Suppressor macrophage treated with lipopolysaccharide for 4 hours (primary cell): ENCODE measurements around the gene CALN1.
A peak's percentile ranks its signal among the peaks of the same experiment; 100 is the strongest.
"Not testable (repeated sequence)": the region's sequence is repeated elsewhere in the genome, so short reads cannot be mapped to it uniquely, and the experiment has no call there.

Experiments
- DNase-seq: peaks from one replicate; pipeline ENCODE4 v3.0.0-alpha.2; 2020

CALN1 gene

DNA sequence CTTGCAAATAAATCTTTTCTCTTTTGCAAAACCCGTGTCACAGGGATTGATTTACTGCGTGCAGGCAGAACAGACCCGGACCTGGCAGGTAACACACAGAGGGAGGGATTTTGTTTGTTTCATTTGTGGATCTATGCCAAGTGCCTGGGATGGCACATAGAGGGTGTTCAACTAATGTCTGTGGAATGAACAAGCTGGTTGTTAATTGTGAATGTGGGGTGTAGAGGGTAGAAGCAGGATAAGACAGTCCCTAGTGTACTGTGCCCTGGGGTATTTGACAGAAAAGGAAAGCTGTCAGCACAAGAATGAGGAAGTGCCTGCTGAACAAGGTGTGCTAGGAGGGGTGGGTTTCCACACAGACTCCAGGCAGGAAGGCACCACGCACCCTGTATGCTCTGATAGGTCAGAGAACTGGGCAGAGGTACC lies 331.8 kb downstream of the CALN1 start:
- no peak for DNase-seq

DNA sequence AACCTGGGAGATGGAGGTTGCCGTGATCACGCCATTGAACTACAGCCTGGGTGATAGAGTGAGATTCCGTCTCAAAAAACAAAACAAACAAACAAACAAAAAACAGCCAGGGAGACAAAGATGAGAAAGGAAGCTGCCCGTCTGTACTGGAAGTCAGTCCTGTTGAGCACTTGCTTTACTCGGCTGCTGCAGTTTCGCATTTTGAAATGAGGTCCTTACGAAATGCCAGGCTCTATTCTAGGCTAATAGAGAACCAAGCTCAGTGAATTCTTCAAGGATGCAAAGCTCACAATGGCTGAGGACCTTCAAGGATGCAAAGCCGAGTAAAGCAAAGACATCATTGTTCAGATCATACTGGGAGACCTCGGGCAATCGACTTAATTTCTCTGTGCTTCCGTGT lies 333.3 kb downstream of the CALN1 start:
- DNase-seq = peak; percentile 37

DNA sequence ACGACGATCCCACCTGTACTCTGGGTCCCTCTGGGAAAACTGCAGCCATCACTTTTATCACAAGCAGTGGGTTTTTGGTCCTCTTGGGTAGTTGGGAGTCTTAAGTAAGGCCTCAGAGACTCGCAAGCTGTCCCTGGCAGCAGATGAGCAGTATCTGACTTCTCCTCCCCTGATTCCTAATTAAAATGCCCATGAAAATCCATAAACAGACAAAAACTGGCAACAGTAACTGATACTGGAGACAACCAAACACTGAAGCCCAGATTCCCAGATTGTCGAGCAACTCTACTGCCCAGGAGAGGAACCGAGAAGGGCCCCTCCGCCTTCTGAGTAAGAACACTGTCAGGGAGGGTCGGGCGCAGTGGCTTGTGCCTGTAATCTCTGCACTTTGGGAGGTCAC lies 333.8 kb downstream of the CALN1 start:
- no peak for DNase-seq

DNA sequence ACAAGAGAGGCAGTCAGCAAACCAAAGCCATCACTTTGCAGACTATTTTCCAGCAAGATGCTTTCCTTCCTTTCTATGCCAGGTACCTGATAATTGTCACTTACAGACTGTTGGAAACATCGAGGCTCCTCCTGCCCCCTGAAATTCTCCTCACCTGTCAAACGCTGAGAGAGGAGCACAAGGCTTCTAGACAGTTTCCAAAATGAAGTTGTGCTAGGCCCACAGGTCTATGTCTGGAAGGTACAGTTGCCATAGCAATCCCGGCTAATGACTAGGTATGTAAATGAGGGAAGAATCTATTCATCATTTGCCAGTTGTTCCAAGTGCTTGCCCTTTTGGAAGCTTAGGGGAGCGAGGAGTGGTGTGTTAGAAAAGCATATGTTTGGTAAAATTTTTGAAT lies 334.4 kb downstream of the CALN1 start:
- DNase-seq = no peak

DNA sequence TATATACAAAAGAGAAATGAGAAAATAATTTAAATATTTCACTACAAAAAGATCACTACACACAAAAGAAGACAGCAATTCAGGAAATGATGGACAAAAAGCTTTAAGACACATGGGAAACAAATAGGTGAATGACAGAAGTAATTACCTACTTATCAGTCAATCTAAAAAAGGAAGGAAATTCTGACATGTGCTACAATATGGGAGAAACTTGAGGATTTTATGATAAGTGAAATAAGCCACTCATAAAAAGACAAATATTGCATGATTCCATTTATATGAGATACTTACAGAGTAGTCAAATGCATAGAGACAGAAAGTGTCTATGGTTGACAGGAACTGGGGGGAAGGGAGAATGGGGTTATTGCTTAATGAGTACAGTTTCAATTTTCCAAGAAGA lies 339.2 kb downstream of the CALN1 start:
- no peak for DNase-seq

DNA sequence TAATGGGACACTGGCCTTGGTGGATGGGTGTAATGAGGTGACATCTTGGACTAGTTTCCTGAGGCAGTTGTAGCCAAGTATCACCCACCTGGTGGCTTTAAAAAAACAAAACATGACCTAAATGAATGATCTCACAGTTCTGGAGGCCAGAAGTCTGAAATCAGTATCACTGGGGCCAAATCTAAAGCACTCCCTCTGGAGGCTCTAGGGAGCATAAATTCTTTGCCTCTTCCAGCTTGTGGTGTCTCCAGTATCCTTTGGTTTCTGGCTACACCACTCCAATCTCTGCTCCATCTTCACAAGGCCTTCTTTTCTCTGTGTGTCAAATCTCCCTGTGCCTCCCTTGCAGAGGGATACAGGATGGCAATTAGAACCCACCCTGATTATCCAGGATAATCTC lies 342.9 kb downstream of the CALN1 start:
- no peak for DNase-seq

DNA sequence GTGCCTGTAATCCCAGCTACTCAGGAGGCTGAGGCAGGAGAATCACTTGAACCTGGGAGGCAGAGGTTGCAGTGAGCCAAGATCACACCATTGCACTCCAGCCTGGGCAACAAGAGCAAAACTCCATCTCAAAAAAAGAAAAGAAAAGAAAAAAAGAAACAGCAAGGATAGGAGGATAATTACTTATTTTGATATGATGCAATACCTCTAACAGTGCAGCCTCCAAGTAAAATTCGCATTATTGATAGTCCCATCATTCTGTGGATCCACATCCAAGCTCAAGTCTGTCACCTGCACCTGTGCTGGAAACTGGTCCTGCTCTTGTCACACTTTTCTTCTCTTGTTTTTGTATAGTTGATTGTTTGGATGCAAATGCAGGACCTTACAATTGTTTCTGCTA lies 346.4 kb downstream of the CALN1 start:
- DNase-seq = not testable (repeated sequence)

DNA sequence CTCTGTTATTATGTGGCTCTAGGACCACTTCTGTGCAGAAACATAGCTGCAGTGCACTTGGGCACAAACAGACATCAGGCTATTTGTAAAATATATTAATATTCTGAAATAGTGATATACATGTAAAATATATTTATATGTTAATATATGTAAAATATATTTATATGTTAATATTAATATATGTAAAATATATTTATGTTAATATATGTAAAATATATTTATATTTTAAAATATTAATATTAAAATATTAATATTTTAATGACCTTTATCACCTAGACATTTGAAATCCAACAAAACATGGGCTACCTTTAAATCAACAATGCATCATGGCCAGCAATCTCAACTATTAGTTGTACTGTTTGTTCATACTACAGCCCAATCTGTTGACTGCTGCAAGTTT lies 347.2 kb downstream of the CALN1 start:
- DNase-seq = no peak

DNA sequence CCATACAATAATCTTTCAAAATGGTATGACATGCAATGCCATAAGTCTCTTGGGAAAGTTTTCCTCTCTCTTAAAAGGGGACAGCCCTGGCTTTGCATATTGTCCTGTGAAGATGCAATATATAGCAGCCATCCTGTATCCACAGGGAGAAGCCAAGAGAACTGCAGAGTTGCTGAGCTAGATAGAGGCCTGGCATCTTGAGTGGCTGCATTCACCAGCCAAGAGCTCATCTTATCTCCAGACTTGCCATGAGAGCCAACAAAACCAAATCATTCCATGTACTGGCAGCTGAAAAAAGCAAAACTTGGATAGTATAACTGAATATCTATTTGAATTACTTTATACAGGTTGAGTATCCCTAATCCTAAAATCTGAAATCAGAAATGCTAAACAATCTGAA lies 348.8 kb downstream of the CALN1 start:
- DNase-seq = no peak

DNA sequence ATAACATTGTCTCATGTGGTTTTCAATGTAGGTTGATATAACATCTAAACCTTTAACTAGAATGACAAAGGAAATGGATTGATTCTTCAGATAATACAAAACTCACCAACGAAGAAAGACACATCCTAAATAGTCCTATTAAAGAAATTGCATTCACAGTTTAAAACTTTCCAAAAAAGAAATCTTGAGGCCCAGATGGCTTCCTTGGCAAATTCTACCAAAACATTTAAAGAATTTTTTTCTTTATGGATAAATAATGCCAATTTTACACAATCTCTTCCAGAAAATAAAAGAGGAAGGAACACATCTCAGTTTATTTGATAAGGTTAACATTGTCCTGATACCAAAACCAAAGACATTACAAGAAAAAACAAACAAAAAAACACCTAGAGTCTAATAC lies 349.5 kb downstream of the CALN1 start:
- DNase-seq = no peak

DNA sequence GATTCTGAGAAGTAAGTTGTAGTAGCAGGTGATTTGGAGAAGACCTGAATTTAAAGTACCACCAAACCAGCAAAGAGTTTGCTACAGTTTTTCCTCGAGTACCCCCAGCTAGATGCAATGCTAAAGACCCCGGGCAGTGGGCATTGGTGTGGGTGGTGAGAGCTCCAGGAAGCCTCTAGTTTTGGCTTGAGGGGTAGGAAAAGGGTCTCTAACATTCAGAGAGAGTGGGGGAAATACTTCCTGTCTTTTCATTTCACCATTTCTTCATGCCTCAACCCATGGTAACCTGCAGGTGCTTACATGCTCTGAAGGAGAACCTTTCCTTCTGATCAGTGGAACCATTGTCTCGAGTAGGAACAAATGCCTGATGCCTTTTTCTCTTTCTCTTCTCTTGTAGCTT lies 352.2 kb downstream of the CALN1 start:
- no peak for DNase-seq

DNA sequence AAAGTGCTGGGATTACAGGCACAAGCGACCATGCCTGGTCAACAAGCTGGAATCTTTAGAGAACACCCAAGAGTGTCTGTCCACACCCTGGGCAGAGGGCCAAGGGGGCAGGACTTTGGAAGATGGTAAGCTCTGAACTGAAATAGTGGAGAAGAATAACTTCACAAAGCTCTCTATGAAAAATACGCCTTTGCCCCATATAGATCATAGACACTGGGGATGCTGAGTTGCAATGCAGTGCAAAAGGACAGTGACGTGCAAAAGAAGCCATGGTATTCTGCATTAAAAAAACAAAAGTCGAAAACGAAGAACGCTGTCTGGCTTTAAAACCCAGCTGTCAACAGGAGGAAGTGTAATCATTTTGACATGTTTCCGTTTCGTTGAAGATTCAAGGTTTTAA lies 353.6 kb downstream of the CALN1 start:
- peak; percentile 19 for DNase-seq

DNA sequence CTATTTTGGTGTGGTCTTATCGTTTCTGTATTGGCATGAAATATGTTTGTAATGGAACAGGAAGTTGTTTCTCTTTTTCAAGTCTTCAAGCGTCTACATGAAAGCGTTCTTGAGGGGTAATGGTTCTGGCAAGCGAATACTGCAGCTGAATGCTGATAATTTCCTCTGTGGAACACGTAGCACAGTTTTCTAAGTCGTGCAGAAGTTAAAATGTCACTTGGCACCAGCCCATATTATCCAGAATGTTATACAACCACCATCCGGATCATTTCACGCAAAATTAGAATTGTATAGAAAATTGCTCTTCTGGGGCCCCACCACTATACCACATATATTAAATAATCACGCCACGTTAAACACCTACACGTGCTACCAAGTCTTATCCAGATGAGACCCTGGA lies 354.3 kb downstream of the CALN1 start:
- no peak for DNase-seq

DNA sequence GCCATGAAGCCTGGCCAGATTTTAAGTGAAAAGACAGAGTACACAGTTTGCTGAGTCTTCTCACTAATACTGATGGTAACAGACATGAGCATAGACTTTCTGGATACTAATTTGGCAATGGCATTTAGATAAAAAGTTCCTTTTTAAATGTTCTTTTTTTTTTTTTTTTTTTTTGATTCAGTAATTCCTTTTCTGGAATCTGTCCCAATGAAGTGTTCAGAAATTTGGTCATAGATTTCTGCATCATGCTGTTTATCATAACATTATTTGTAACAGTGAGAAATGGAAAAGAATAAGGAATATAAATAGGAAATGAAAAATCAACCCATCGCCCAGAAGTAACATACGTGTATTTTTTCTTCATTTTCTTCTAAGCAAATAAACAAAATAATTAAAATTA lies 354.9 kb downstream of the CALN1 start:
- no peak for DNase-seq

DNA sequence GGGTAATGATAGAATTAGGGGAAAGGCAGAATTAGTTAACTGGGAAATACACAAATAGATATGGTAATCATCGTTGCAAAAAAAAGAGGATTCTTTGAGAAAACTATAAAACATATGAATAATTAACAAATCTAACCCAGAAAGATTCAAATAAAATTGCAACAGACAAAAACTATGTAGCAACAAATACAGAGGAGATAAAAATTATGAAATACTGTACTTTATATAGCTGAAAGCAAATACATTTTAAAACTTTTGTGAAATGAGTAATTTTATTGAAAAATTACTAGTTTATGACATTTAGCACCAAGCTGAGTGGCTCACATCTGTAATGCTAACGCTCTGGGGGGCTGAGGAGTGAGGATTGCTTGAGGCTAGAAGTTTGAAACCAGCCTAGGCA lies 356.7 kb downstream of the CALN1 start:
- no peak for DNase-seq

DNA sequence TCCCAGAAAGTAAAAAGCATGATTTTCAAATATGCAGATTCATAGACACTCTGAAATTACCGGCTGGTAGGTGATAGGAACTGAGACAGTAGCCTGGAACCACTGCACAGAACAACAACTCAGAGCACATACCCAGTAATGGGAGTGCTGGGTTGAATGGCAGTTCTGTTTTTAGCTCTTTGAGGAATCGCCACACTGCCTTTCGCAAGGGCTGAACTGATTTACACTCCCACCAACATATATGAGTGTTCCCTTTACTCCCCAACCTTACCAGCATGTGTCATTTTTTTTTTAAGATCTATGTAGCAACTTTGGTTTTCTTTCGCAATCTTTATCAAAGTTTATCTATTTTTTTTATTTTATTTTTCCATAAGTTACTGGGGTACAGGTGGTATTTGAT lies 358.8 kb downstream of the CALN1 start:
- peak; percentile 70 for DNase-seq

DNA sequence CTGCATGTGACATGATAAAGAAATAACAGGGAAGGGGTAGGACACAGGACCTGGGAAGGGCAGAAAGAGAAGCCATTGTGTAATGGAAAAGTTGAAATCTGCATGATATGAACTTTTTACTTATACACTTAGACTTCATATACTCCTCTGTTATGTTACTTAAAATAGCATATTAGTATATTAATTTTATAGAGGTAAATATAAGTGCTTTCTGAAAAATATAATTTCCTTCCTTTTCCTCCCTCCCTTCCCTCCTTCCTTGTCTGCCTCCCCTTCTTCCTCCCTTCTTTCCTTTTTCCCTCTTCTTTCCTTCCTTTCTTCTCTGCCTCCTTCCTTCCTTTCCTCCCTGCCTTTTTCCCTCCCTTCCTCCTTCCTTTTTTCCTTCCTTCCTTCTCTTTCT lies 363.7 kb downstream of the CALN1 start:
- no peak for DNase-seq

DNA sequence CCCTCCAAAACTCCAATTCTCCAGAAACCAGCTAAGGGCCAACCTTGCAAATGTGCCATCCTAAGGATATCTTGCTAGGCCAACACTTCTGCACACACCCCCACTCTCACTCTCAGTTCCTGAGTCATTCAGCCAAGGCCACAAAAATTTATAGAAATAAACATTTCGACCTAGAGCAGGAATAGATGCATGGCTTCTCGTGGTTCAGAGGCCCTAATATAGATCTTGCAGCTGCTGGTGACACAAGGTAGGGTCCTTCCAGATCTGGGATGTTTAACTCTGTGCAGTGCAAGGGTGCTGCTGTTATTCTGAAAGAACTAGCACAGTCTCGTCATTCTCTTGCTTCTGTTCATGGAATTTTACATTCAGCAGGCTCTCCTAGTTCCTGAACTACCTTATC lies 369.3 kb downstream of the CALN1 start:
- DNase-seq = no peak

DNA sequence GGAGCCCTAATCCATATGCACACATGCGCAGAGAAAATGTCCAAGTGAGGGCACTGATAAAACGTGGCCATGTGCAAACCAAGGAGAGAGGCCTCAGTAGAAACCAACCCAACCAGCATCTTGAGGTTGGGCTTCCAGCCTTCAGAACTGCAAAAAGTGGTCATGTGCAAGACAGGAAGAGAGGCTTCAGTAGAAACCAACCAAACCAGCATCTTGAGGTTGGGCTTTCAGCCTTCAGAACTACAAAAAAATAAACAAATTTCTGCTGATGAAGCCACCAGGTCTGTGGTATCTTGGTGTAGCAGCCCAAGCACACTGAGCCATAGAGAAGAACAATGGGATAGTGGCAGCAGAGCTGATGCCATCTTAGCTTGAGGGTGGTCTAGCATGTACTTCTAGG lies 371.5 kb downstream of the CALN1 start:
- no peak for DNase-seq

DNA sequence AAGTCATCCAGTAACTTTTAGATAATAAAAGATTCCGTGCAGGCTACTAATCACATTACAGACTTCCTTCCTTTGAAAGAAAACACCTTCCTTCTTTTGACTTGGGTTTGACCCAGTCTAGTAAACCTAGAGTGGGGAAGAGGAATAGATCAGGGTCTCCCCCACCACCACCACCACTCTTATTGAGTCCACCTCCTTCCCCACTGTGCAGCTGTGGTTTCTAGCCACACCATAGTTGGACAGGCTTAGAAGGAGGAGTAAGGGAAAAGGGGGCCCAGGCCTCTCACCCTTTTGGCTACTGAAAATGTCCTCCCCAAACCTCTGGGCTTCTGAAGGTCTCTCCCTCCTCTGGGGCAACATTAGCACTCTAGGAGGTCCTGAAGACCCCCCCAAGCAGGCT lies 372.7 kb downstream of the CALN1 start:
- no peak for DNase-seq

DNA sequence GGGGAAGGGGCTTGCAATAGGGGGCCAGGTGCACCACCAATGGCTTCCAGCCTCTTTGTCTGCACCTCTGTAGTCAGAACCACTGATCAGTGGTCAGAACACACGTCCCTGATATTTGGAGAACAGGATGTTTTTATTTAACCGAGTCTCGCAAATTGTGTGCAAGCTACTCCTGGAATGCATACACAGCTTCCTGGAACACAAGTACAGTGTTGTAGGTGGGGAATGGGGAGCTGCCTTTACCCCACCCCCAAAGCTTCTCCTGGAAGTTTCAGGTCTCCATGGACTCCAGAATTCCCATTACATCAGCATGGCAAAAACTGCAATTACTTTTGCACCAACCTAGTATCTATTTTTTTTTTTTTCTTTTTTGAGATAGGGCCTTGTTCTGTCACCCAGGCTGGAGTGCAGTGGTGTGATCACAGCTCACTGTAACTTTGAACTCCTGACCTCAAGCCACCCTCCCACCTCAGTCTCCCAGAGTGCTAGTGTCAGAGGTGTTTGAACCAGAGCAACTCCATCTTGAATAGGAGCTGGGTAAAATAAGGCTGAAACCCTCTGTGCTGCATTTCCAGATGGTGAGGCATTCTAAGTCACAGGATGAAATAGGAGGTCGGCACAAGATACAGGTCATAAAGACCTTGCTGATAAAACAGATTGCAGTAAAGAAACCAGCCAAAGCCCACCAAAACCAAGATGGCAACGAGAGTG lies 374.0 kb downstream of the CALN1 start:
- no peak for DNase-seq

DNA sequence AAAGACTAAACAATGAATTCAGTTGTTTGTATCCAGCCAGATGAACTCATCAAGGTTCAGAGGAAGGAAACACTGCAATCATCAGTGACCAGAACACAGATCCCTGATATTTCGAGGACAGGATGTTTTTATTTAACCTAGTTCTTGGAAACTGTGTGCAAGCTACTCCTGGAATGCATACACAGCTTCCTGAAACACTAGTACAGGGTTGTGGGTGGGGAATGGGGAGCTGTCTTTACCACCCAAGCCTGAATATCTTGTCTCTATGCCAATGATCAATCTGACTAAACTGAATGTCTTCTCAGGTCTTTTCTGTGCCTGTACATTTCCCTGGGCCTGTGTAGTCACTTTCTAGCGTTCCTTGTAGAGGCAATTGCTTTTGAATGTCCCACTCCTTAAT lies 374.6 kb downstream of the CALN1 start:
- DNase-seq = no peak

DNA sequence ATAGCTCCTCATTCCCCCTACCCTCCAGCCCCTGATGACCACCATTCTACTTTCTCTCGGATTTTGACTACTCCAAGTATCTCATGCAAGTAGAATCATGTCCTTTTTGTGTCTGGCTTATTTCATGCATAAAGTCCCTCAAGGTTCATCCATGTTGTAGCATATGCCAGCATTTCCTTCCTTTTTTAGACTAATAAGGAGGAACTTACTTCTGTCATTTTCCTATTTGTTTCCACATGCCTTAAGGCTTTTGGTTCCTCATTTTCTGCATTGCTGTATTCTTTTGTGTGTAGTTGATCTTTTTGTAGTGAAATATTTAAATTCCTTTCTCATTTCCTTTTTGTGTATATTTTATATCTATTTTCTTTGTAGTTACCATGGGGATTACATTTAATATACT lies 376.9 kb downstream of the CALN1 start:
- DNase-seq = peak; percentile 71

DNA sequence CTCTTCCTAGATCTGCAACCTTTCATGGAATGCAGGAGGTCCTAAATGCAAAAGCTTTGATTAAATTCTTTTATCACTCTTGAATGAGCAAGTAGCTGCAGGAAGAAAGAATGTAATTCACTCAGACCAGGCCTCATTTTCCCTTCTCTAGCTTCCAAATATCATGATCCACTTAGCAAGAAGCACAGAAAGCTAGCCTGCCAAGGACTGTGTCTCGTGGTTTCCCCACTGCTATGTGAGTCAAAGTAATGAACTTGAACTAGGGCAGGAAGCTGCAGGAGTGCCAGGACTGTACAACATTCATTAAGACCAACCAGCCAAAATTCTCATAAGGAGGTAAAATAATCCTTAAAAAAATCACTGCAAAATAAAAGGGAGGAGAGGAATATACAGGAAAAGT lies 379.2 kb downstream of the CALN1 start:
- DNase-seq = no peak

DNA sequence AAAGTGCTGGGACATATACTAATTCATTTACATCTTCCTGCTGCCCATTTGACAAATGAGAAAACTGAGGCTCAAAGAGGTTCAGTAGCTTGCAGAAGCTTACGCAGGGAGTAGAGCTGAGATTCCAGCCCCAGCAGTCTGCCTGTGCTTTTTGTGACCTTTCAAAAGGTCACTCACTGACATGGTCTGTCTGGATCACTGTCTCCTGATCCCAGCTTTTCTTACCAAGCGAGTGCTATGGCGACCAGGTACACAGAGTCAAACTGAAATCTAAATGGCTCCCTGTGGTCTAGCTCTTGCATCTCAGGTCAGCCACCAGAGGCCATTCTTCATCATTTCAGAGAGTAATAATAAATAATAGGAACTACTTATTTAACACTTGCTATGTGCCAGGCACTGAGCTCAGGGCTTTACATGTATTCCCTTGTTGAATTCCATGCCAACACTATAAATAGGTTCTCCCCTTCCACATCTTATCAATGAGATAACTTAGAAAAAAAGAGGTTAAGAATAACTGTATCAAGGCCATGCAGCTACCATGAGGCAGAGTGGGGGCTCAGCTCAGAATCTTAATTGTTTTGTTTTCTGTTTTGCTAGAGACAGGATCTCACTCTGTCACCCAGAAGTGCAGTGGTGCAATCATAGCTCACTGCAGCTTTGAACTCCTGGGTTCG lies 381.0 kb downstream of the CALN1 start:
- DNase-seq = no peak
